HG03196 (cell line): ENCODE measurements around the gene SATB2.

Source experiments
- ATAC-seq: cut with Tn5 transposase; IDR thresholded peaks from one replicate; pipeline ENCODE4 v1.9.1; 2021; ENCODE audit not compliant: unreplicated experiment

SATB2 gene

DNA sequence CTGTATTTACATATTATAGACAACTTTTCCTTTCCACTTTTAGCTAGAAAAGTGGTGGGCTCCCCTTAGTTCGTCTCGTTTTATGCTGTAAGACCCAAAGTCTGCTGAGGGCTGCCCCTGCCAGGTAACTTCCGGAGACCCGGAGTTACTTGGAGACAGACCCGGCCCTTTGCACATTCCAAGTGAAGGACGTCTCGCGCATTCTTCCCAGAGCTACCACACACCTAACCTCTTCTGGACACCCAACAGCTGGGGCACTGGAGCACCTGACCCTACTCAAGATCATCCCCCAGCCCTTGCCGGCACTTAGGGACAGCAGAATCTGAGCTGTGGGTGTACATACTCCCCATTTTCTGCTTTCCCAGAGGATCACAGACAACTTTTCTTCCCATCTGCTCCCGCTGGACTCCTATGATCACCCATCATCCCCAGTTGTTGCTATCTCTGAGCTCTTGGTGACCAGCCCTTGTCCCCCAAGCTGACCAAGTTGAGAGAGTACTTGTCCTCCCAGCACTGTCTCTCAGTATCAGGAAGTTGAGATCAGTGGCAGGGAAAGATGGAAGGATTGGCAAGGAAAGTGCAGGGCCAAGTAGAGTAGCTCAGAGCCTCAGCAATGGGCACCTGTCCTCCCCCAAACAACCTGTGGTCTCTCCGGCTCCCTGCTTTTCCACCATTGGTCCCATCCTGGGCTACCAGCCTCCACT is 8.4 kb upstream of the SATB2 start:
- no peak for ATAC-seq

- no peak for ATAC-seq
These were observed 7.7 kb upstream of the SATB2 start for GRCh38 chr2:199465390-199465789.

GRCh38 chr2:199464606-199465352 is 7.0 kb upstream of the SATB2 start:
- no peak for ATAC-seq

- no peak for ATAC-seq
These were observed 6.2 kb upstream of the SATB2 start for GRCh38 chr2:199463708-199464605.

GRCh38 chr2:199462956-199463692 is 5.4 kb upstream of the SATB2 start:
- no peak for ATAC-seq

DNA sequence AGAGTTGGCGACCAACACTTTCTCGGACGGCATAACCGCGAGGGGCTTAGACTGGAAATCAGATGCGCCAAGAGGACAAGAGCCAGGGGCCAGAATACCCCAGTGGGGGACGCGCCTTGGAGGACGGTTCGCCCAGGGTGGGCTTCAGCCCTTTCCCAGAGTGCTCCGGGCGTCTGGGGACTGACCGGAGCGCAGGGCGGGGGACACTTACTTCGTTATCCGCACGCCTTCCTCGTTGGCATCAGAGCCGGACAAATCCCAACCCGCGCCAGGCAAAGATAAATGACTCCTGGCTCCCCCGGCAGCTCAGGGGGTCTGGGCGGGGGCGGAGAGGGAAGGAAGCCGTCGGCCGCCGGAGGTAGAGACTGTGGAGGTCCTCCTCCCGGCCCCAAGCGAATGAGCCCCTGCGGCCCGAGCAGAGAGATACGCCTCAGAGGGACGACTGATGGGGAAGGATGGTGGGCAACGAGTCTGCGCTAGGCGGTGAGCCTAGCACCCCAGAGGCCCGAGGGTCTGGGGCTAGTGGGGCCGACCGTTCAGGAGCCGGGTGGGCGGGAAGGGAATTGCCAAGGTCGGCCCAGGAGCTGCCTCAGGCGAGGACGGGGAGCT is 4.7 kb upstream of the SATB2 start:
- ATAC-seq: no peak

- no peak for ATAC-seq
These were observed 4.1 kb upstream of the SATB2 start for GRCh38 chr2:199461711-199462346.

GRCh38 chr2:199460846-199461710 is 3.3 kb upstream of the SATB2 start:
- no peak for ATAC-seq

- no peak for ATAC-seq
These were observed 2.4 kb upstream of the SATB2 start for GRCh38 chr2:199460101-199460671.

DNA sequence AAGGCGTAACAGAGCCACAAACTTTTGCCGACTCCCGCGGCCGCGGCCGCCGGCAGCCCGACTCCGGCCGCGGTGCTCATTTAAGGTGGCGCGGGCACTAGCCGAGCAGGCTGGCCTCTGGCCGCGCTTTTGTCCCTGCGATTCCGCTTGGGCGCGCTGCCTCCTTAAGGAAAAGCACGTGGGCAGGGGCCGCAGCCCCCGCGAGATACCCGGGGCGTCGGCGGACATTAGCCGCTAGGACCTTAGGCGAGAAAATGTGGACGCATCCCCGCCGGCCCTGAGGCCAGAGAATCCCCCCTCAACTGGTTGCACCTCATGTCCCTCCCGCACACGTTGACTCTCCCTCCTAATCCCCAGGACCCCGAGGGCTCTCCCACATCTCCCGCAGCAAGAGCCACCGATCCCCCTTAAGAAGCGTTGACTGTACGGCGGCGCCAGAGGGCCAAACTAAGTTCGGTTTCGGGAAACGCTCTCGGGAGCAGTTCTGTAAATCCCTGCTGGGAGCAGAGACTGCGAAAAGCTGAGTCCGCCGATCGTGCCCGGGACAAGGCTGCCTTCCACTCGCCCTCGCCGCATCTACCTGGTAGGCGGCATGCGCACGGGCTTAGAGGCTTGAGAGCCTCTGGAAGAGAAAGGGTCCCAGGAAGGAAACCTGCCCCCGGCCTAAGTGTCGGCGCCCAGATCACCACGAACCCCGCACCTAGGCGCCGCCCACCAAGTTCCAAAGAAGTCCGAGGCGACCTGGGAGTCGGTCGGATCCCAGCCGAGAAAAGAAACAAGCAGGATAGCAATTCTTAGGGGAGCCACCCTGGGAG is 1.8 kb upstream of the SATB2 start:
- ATAC-seq: peak; percentile 42

DNA sequence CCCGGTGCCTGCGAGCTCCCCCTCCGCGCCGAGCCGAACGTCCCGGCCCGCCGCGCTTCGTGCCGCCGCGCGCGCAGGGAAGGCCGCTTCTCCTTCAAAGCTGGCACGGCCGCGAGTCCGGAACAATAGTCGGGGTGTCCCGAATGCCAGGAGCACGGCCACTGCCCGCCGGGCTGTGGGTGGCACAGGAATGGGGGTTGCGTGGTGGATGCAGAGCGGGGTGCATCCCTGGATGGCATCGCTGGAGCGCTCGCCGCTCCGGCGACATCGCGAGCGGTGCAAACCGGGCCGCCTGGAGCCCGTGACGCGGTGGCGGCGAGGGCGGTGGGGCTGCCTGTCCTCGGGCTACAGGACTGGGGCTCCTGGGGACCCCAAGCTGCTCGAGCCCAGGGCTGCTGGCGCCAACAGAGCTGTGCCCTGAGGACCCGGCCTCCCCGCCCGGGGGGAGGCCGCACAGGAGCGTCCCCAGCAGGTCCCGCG is 1.1 kb upstream of the SATB2 start:
- peak; percentile 20 for ATAC-seq

GRCh38 chr2:199458009-199458805 is 468 bp upstream of the SATB2 start:
- peak; percentile 13 for ATAC-seq

DNA sequence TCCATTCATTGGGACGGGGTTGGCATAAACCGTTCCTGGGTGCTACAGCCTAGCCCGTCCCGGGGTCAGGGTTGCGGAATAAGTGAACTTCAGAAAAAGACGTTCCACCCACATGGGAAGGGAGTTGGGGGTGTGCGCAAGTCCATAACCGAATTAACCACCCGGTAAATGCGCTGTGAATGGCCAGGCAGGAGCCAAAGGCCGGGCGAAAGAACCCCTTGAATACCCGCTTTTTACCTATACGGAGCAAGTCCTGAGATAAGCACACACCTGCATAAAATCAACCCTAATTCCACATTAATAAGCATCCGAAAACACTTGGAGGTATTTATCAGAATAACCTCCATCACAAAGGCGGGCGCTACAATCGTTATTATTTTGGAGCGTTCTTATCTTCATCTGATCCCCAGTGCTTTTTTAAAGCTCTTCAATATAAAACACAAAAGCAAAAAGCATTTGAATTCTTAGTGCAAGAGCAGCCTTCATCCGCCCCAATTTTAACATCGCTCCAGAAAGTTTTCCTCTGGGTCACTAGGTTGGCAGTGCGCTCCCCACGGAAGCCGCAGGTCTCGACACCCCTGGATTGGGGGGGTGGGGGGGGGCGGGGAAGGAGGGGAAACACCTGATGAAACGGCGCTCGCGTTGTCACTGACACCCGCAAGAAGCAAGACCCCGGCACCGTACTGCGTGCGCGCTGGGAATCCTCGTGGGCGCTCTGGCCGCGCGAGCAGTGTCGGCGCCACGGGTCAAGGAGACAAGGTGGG is 1.2 kb downstream of the SATB2 start:
- ATAC-seq: no peak

DNA sequence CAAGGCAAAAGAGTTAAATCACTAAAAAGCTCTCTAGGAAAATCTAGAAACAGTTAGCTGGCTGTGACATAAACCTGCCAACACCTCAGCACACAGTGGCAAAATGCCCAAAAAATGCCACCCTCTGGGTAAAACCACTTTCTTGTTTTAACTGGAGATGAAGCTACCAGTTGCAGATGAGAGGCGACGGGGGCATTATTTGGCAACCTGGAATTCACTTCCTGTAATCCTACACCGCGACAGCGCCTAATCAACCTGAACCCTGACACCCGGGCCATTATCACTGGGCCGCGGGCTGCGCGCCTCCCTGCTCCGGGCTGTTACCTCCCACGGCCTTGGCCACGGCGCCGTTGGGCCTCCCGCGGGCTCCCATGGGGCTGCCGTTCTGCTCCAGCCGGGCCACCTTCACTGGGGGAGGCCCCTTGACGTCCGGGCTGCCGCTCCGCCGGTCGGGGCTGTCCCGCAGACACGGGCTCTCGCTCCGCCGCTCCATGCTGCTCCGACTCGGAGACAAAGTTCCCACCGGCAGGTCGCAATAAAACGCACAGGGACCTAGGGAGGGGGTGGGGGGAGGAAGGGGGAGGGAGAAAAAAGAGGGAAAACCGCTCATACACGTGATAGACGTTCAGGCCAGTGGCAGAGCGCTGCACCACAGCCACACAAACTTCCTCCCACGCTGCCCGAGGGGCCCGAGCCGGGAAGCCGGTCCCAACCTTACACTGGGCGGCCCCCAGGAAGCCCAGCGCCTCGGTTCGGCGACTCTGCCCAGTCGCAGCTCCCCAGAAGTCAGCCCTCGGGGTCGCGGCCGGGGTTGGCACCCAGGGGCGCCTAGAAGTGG is 2.0 kb downstream of the SATB2 start:
- ATAC-seq: no peak

- ATAC-seq: no peak
These were observed 2.6 kb downstream of the SATB2 start for GRCh38 chr2:199455210-199455544.
